KMS-11 (cell line): ENCODE results near the gene RASSF5.
"Not testable (repeated sequence)": the region's sequence is repeated elsewhere in the genome, so short reads cannot be mapped to it uniquely, and the experiment has no call there.

Experiments
- H2AFZ ChIP-seq: fragments of 200-600 bp; sonication (generic); 2 replicates; pipeline ENCODE4 v1.6.1; 2016; ENCODE audit warnings: antibody characterized with exemption, mixed run types, low read depth
- H3K27ac ChIP-seq: fragments of 200-600 bp; sonication (generic); 2 replicates; pipeline ENCODE4 v1.6.1; 2016; ENCODE audit warnings: mild to moderate bottlenecking, mixed run types
- H3K27me3 ChIP-seq: fragments of 200-600 bp; sonication (generic); 2 replicates; pipeline ENCODE4 v1.6.1; 2017; ENCODE audit warnings: mild to moderate bottlenecking, low read depth, mixed run types, moderate library complexity; ENCODE audit not compliant: insufficient read depth
- H3K36me3 ChIP-seq: fragments of 200-600 bp; sonication (generic); 2 replicates; pipeline ENCODE4 v1.6.1; 2017; ENCODE audit warnings: mild to moderate bottlenecking, mixed run types; ENCODE audit not compliant: insufficient read depth
- H3K4me1 ChIP-seq: fragments of 200-600 bp; sonication (generic); 2 replicates; pipeline ENCODE4 v1.6.1; 2016; ENCODE audit warnings: mild to moderate bottlenecking, low read depth, mixed run types; ENCODE audit not compliant: poor library complexity, severe bottlenecking
- H3K4me2 ChIP-seq: fragments of 200-600 bp; sonication (generic); 2 replicates; pipeline ENCODE4 v1.7.0; 2016; ENCODE audit warnings: mild to moderate bottlenecking, mixed run types
- H3K4me3 ChIP-seq: fragments of 200-600 bp; sonication (generic); IDR thresholded peaks from 2 replicates; pipeline ENCODE4 v1.6.1; 2017; ENCODE audit warnings: low read depth, low read length, mixed read lengths; ENCODE audit not compliant: insufficient read depth
- H3K79me2 ChIP-seq: fragments of 200-600 bp; sonication (generic); 2 replicates; pipeline ENCODE4 v1.6.1; 2016; ENCODE audit warnings: low read depth, mixed run types; ENCODE audit not compliant: insufficient read depth
- H3K9ac ChIP-seq: fragments of 200-600 bp; sonication (generic); 2 replicates; pipeline ENCODE4 v1.6.1; 2016; ENCODE audit warnings: mild to moderate bottlenecking, mixed run types
- H4K20me1 ChIP-seq: fragments of 200-600 bp; sonication (generic); 2 replicates; pipeline ENCODE4 v1.6.1; 2016; ENCODE audit warnings: mild to moderate bottlenecking, mixed run types; ENCODE audit not compliant: insufficient read depth
- CTCF ChIP-seq: fragments of 200-600 bp; sonication (generic); conservative IDR thresholded peaks from 2 replicates; pipeline ENCODE4 v1.6.1; 2017; ENCODE audit warnings: low read depth, mild to moderate bottlenecking, antibody characterized with exemption, low read length, moderate library complexity, mixed read lengths

RASSF5 gene

GRCh38 chr1:206578068-206578977 lies 71.0 kb downstream of the RASSF5 start:
- H3K4me1 ChIP-seq = peaks cover 38% of the 10 kb centered on the region
- no peaks in the 10 kb centered on the region; the same call in 1 of the 2 replicates for H3K36me3 ChIP-seq
- H3K27ac ChIP-seq = no peak overlapping the region
- no peak overlapping the region for H2AFZ ChIP-seq
- no peaks in the 10 kb centered on the region for H3K27me3 ChIP-seq
- TF ChIP-seq CTCF = no peak
- H3K79me2 ChIP-seq = peaks cover 88% of the 10 kb centered on the region
- peaks cover 59% of the 10 kb centered on the region for H4K20me1 ChIP-seq
- H3K4me3 ChIP-seq = no peak overlapping the region
- no peak overlapping the region for H3K4me2 ChIP-seq
- H3K9ac ChIP-seq = no peak overlapping the region

GRCh38 chr1:206578978-206579374 lies 71.6 kb downstream of the RASSF5 start:
- H3K27me3 ChIP-seq = no peaks in the 10 kb centered on the region
- no peak for TF ChIP-seq CTCF
- H3K4me1 ChIP-seq = peaks cover 38% of the 10 kb centered on the region
- H3K9ac ChIP-seq = no peak overlapping the region
- peaks cover 59% of the 10 kb centered on the region for H4K20me1 ChIP-seq
- H2AFZ ChIP-seq = no peak overlapping the region
- H3K79me2 ChIP-seq = peaks cover 82% of the 10 kb centered on the region
- H3K27ac ChIP-seq = no peak overlapping the region
- no peak overlapping the region for H3K4me2 ChIP-seq
- H3K4me3 ChIP-seq = no peak overlapping the region
- H3K36me3 ChIP-seq = no peaks in the 10 kb centered on the region; the same call in 1 of the 2 replicates

- H3K4me1 ChIP-seq = peaks cover 31% of the 10 kb centered on the region
- peaks cover 5% of the 10 kb centered on the region; the same call in 1 of the 2 replicates for H3K36me3 ChIP-seq
- no peak overlapping the region for H3K4me3 ChIP-seq
- no peaks in the 10 kb centered on the region for H3K27me3 ChIP-seq
- no peak overlapping the region for H3K9ac ChIP-seq
- H3K4me2 ChIP-seq = no peak overlapping the region
- peaks cover 73% of the 10 kb centered on the region for H3K79me2 ChIP-seq
- no peak overlapping the region for H3K27ac ChIP-seq
- peaks cover 51% of the 10 kb centered on the region for H4K20me1 ChIP-seq
- no peak overlapping the region for H2AFZ ChIP-seq
- TF ChIP-seq CTCF = no peak
These were observed 72.6 kb downstream of the RASSF5 start for GRCh38 chr1:206579747-206580437.

GRCh38 chr1:206580438-206581113 lies 73.2 kb downstream of the RASSF5 start:
- Histone ChIP-seq H3K36me3 (peaks cover 7% of the 10 kb centered on the region; the same call in 1 of the 2 replicates), H3K4me2 (no peak overlapping the region), H3K4me1 (peaks cover 24% of the 10 kb centered on the region), H3K27ac (no peak overlapping the region), H2AFZ (no peak overlapping the region), H3K79me2 (peaks cover 66% of the 10 kb centered on the region), H3K9ac (no peak overlapping the region), H4K20me1 (peaks cover 44% of the 10 kb centered on the region), H3K27me3 (no peaks in the 10 kb centered on the region), H3K4me3 (no peak overlapping the region)
- no peak for TF ChIP-seq CTCF

- not testable (repeated sequence) for H3K27ac ChIP-seq, H3K9ac ChIP-seq, H2AFZ ChIP-seq, H3K4me2 ChIP-seq, H3K4me3 ChIP-seq, H3K27me3 ChIP-seq
- peaks cover 61% of the 10 kb centered on the region for H3K79me2 ChIP-seq
- peaks cover 19% of the 10 kb centered on the region for H3K4me1 ChIP-seq
- peaks cover 40% of the 10 kb centered on the region for H4K20me1 ChIP-seq
- peaks cover 11% of the 10 kb centered on the region; the same call in 1 of the 2 replicates for H3K36me3 ChIP-seq
These were observed 73.8 kb downstream of the RASSF5 start for GRCh38 chr1:206581114-206581497.
